ENCODE data around the gene GSTCD. TPM values are rescaled to one million over a fixed set of nuclear protein-coding genes. Genes with fewer than 3 reads are reported as not detected.

Gene GSTCD
- total RNA-seq, 1 experiment from 2014 or later = 8.8 TPM

DNA sequence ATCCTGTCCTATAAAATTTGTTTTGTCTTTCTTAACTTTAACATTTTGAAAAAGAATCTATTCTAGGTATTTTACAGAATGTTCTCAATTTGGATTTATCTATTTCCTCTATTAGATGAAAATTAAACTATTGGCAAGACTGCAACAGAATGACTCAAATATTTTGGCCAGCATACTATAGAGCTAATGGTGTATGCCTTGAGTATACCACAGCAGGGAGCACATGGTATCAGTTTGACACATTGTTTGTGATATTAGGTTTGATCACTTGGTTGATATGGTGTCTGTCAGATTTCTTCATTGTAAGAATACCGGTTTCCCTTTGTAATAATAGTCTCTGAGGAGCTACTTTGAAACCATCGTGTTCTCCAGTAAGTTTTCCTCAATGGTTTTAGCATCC lies 98.9 kb downstream of the GSTCD start:
- no TSS peak for BruUV-seq (replicated peaks)
- no peak for DNase-seq (ENCODE audit: low read depth, low spot score)
- Histone ChIP-seq H3K4me1 (ENCODE audit: control insufficient read depth, insufficient read depth, low read length) (no peaks in the 10 kb centered on the region), H3K27me3 (ENCODE audit: control insufficient read depth, insufficient read depth, low read length) (no peaks in the 10 kb centered on the region), H3K27ac (ENCODE audit: low read length) (no peak overlapping the region), H3K9me3 (ENCODE audit: control insufficient read depth, insufficient read depth, low read depth, low read length) (no peaks in the 10 kb centered on the region), H3K36me3 (ENCODE audit: control insufficient read depth, insufficient read depth, low read length) (no peaks in the 10 kb centered on the region), H3K4me3 (ENCODE audit: low read depth in 2 of 2, low read length in 2 of 2) (no peak overlapping the region)
- in situ Hi-C loops (cut with HindIII; ENCODE audit: low pct_unique_long_range_greater_than_20kb, low sequenced_read_pairs) (no loop called here), intact Hi-C loops (cut with micrococcal nuclease; ENCODE audit: unreplicated experiment) (no loop called here)
- ChIA-PET CTCF (no interaction called here), POLR2A (no interaction called here)
- ATAC-seq = no peak
- no peak for TF ChIP-seq POLR2AphosphoS5 (IDR thresholded peaks at IDR 0.05; ENCODE audit: low read depth, low read length)
- no peak for TF ChIP-seq CTCF (IDR thresholded peaks at IDR 0.05)
- TF ChIP-seq SIN3A (IDR thresholded peaks at IDR 0.05; ENCODE audit: borderline replicate concordance, insufficient read depth, low read depth, low read length) = no peak
- TF ChIP-seq TCF7L2 (IDR thresholded peaks at IDR 0.05; ENCODE audit: low read depth, low read length) = no peak
- TF ChIP-seq REST (IDR thresholded peaks at IDR 0.05; ENCODE audit: insufficient read depth in 1 of 2, low read depth in 2 of 2, low read length in 1 of 2) = no peak

DNA sequence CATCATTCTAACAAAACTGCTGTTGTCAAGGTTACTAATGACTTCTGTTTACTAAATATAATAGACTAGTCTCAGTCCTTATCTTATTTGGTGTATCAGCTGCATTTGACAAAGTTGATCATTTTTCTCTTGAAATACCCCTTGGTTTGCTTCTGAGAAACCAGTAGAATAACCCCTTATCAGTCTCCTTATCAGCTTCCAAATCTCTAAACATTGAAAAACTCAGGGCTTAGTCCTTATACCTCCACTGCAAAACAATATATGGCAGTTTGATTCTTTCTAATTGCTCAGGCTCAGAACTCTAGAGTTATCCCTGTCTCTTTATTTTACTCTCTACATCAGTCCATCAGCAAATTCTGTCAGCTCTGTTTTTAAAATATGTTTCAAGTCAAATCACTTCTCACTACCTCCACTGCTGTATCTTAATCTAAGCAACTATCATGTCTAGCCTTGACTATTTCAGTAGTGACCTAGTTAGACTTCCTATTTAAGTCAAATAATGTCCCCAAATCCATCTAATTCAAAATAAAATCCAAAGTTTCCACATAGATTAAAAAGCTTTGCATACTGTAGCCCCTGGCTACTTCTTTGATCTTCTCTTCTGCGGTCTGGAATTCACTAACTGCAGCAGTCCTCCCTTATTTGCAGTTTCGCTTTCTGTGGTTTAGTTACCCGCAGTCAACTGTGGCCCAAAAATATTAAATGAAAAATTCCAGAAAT lies 99.6 kb downstream of the GSTCD start:
- POLR2A ChIA-PET = no interaction called here
- intact Hi-C loops (cut with micrococcal nuclease; ENCODE audit: unreplicated experiment) (no loop called here), in situ Hi-C loops (cut with HindIII; ENCODE audit: low pct_unique_long_range_greater_than_20kb, low sequenced_read_pairs) (no loop called here)
- BruUV-seq (replicated peaks) = no TSS peak
- no peaks in the 10 kb centered on the region for H3K36me3 ChIP-seq (ENCODE audit: control insufficient read depth, insufficient read depth, low read length)
- CTCF ChIA-PET = no interaction called here
- no peaks in the 10 kb centered on the region for H3K27me3 ChIP-seq (ENCODE audit: control insufficient read depth, insufficient read depth, low read length)
- TF ChIP-seq TCF7L2 (IDR thresholded peaks at IDR 0.05; ENCODE audit: low read depth, low read length) (no peak), REST (IDR thresholded peaks at IDR 0.05; ENCODE audit: insufficient read depth in 1 of 2, low read depth in 2 of 2, low read length in 1 of 2) (no peak), CTCF (IDR thresholded peaks at IDR 0.05) (no peak), POLR2AphosphoS5 (IDR thresholded peaks at IDR 0.05; ENCODE audit: low read depth, low read length) (no peak), SIN3A (IDR thresholded peaks at IDR 0.05; ENCODE audit: borderline replicate concordance, insufficient read depth, low read depth, low read length) (no peak)
- H3K4me3 ChIP-seq (ENCODE audit: low read depth in 2 of 2, low read length in 2 of 2) = no peak overlapping the region; a peak in 1 of 4 replicates
- DNase-seq (ENCODE audit: low read depth, low spot score) (no peak), ATAC-seq (no peak)
- H3K4me1 ChIP-seq (ENCODE audit: control insufficient read depth, insufficient read depth, low read length) = no peaks in the 10 kb centered on the region
- no peak overlapping the region for H3K27ac ChIP-seq (ENCODE audit: low read length)
- no peaks in the 10 kb centered on the region for H3K9me3 ChIP-seq (ENCODE audit: control insufficient read depth, insufficient read depth, low read depth, low read length)

All from Panc1 (cell line).